GM12875 (cell line): ENCODE data around the gene IGSF21.

Experiments used
- H3K4me3 ChIP-seq: one replicate; pipeline ENCODE4 v1.5.1; 2011; ENCODE audit warnings: low read depth, low read length, control low read depth
- TF ChIP-seq, protein P1 (sequence below): IDR thresholded peaks from 2 replicates; pipeline ENCODE4 v1.5.1; 2011; ENCODE audit warnings: low read depth, mild to moderate bottlenecking, control low read depth, inconsistent platforms, low read length, moderate library complexity, borderline replicate concordance; ENCODE audit not compliant: insufficient read depth

IGSF21 gene

GRCh38 chr1:18290740-18291412 lies 183.3 kb downstream of the IGSF21 start:
- TF ChIP-seq, protein P1, sequence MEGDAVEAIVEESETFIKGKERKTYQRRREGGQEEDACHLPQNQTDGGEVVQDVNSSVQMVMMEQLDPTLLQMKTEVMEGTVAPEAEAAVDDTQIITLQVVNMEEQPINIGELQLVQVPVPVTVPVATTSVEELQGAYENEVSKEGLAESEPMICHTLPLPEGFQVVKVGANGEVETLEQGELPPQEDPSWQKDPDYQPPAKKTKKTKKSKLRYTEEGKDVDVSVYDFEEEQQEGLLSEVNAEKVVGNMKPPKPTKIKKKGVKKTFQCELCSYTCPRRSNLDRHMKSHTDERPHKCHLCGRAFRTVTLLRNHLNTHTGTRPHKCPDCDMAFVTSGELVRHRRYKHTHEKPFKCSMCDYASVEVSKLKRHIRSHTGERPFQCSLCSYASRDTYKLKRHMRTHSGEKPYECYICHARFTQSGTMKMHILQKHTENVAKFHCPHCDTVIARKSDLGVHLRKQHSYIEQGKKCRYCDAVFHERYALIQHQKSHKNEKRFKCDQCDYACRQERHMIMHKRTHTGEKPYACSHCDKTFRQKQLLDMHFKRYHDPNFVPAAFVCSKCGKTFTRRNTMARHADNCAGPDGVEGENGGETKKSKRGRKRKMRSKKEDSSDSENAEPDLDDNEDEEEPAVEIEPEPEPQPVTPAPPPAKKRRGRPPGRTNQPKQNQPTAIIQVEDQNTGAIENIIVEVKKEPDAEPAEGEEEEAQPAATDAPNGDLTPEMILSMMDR: no peak
- no peak overlapping the region for H3K4me3 ChIP-seq

DNA sequence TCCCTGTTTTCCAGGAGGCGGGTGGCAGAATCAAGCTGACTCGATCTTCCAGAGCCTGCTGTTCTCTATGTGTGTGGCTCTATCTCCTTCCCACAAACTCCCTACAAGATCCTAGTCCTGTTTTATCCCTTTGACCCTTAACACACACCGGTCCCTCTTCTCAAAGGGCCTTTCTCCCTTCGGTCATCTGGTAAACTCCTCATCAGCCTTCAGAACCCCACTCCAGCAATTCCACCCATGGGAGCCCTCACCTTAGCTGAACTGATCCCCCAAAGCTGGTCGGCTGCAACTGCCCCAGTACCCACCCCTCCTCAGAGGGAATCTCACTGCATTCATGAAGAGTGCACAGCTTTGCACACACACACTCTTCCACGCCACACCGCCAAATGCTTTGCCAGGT lies 184.9 kb downstream of the IGSF21 start:
- H3K4me3 ChIP-seq: no peak overlapping the region
- TF ChIP-seq, protein P1: no peak

DNA sequence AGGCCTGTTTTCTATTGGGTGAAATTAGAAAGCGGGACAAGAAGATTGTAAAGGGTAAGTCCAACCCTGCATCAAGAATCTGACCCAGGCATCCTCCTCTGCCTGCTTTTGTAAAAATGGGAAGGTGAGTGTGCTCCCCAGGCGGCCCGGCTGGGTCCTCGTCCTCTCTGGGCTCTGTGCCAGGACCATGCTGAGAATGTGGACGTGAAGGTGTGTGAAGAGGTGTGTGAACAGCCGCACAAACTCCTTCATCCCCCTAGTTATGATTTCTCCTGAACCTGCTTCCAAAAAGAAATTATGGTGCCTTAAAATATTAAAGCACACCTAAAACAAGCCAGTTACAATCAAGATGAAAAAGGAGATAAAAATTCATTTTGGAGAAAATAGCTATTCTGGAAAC lies 185.7 kb downstream of the IGSF21 start:
- TF ChIP-seq, protein P1: no peak
- H3K4me3 ChIP-seq: no peak overlapping the region

GRCh38 chr1:18294437-18295176 lies 187.0 kb downstream of the IGSF21 start:
- TF ChIP-seq, protein P1: no peak
- no peak overlapping the region for H3K4me3 ChIP-seq

DNA sequence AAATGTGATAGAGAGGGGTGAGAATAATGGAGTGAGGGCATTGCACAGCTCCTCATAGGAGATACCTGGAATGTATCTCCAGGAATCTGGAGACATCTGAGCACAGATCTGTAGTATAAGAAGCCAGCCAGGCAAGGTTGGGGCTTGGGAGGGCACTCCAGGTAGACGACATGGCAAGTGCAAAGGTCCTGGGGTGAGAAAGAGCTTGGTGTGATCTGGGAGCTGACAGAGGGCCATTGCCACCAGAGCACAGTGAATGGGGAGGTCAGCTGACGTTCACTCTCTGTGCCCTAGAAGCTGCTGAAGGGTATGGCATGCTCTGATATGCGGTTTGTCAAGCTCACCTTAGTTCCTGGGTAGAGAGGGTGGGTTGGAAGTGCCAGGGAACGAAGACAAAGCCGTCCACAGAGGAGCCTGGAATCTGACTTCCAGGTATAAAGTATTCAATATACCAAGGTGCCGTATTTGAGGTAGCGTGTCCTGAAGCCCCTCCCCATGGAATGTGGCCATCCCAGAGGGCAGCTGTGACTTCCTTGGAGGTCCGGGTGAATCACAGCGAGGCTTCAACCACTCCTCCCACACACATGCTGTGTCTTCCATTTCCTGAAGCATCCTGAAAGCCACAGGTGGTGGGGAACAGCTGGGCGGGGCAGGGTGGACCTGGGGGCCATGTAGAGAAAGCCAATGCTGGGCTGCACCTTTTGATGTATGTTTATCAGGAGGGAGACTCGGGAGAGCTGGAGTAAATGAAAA lies 190.5 kb downstream of the IGSF21 start:
- TF ChIP-seq, protein P1: no peak
- H3K4me3 ChIP-seq: no peak overlapping the region

DNA sequence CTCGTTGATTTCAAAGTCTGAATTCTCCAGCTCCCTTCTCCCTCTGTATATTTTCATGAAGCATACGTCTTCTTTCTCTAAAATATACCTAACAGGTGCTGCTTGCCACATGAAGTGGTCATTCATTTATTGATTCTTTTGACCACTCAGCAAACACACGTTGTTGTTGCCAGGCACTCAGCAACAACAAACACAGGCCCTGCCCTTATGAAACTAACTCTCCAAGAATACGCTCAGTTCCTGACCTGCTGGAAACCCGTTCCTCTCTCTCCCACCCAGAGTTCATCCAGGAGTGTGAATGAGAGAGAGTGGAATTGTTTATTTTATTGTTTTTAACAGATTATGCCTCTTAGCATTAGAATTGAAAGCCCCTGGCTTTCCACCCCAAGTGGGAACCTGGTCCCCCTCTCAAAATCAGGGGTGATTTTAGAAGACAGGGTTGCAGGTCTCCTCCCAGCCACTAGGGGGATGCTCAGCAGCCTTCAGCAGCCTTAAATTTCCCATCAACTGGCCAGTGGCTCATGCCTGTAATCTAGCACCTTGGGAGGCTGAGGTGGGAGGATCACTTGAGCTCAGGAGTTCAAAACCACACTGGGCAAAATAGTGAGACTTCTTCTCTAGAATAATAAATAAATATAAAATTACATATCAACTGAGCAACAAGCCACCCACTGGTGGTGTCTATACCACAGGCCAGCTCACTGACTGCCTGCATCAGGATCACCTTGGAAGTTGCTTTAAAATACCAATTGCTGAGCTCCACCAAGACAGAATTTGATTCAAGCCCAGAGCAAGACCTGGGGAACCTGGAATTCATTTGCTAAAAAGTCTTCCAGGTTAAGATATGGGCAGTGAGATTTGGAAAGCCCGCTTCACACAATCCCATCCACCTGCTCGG lies 192.1 kb downstream of the IGSF21 start:
- H3K4me3 ChIP-seq: no peak overlapping the region
- TF ChIP-seq, protein P1: peak; percentile 79
